Measurements from ENCODE around the gene BTBD19. TPM values are rescaled to one million over a fixed set of nuclear protein-coding genes. Genes with fewer than 3 reads are reported as not detected.

BTBD19 gene
- total RNA-seq, 2 experiments from 2014 or later = 0.44 to 2.0 TPM

DNA sequence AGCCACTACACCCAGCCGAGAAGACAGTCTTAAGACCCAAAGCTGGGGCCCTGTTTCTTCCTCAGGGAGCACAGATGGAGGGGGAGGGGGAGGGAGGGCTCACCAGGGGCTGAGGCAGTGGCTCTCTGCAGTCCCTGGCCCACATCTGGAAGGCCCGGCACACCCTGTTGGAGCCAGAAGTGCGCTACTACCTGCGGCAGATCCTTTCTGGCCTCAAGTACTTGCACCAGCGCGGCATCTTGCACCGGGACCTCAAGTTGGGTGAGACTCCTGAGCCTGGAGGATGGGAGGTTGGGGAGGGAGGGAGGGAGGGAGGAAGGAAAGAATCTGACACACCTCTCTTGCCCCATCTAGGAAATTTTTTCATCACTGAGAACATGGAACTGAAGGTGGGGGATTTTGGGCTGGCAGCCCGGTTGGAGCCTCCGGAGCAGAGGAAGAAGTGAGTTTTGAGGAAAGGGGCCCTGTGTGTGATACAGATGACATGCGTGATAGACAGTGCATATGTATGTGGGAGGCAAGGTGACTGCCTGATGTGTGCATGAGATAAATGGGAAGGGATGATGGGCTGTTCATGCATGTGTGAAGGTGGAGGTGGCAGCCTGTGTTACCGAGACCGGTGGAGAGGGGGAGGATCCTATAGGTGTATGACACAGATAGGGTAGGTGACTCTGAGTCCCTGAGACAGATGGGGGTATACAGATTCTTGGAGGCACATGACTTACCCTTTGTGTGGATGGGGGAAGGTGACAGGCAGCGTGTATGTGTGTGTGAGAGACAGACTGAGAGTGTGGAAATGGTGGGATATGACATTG lies 6.6 kb upstream of the BTBD19 start:
- Histone ChIP-seq H4K20me1 (ENCODE audit: insufficient read depth, low read length) (no peaks in the 10 kb centered on the region), H2AFZ (ENCODE audit: low read length) (no peak overlapping the region), H3K79me2 (ENCODE audit: insufficient read depth, low read depth, low read length) (no peaks in the 10 kb centered on the region), H3K4me2 (ENCODE audit: low read length) (peak overlapping the region; percentile 76), H3K27ac (ENCODE audit: low read depth, low read length, poor library complexity, severe bottlenecking) (no peak overlapping the region), H3K4me1 (ENCODE audit: insufficient read depth, low read length, poor library complexity, severe bottlenecking) (peaks cover 30% of the 10 kb centered on the region), H3K36me3 (ENCODE audit: insufficient read depth, low read length) (peaks cover 12% of the 10 kb centered on the region), H3K9me3 (ENCODE audit: low read length) (no peaks in the 10 kb centered on the region), H3K9me2 (ENCODE audit: insufficient read depth, low read length) (no peaks in the 10 kb centered on the region), H3K4me3 (ENCODE audit: low read depth, low read length, poor library complexity, severe bottlenecking) (peak overlapping the region; percentile 83)
- intact Hi-C loops (cut with micrococcal nuclease; ENCODE audit: unreplicated experiment) = no loop called here
- ChIA-PET POLR2A (interaction anchor here (0.9 to 2.9 kb wide), 5 partner anchors 8 to 80 kb away, joined by 3 to 30 read pairs (median 7); partner anchors contain the start of gene BTBD19), CTCF (ENCODE audit: unreplicated experiment) (interaction anchor here (0.6 kb wide), 1 partner anchor 80 kb away, joined by 3 read pairs; no protein-coding TSS in a partner anchor)
- DNase-seq (ENCODE audit: low spot score) = no peak
- no peak for TF ChIP-seq EZH2phosphoT487 (IDR thresholded peaks at IDR 0.05; ENCODE audit: borderline replicate concordance, low read depth, low read length)
- TF ChIP-seq, protein P1, sequence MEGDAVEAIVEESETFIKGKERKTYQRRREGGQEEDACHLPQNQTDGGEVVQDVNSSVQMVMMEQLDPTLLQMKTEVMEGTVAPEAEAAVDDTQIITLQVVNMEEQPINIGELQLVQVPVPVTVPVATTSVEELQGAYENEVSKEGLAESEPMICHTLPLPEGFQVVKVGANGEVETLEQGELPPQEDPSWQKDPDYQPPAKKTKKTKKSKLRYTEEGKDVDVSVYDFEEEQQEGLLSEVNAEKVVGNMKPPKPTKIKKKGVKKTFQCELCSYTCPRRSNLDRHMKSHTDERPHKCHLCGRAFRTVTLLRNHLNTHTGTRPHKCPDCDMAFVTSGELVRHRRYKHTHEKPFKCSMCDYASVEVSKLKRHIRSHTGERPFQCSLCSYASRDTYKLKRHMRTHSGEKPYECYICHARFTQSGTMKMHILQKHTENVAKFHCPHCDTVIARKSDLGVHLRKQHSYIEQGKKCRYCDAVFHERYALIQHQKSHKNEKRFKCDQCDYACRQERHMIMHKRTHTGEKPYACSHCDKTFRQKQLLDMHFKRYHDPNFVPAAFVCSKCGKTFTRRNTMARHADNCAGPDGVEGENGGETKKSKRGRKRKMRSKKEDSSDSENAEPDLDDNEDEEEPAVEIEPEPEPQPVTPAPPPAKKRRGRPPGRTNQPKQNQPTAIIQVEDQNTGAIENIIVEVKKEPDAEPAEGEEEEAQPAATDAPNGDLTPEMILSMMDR (conservative IDR thresholded peaks at IDR 0.05; ENCODE audit: low read length) = no peak
- no TSS peak for BruUV-seq (replicated peaks)

DNA sequence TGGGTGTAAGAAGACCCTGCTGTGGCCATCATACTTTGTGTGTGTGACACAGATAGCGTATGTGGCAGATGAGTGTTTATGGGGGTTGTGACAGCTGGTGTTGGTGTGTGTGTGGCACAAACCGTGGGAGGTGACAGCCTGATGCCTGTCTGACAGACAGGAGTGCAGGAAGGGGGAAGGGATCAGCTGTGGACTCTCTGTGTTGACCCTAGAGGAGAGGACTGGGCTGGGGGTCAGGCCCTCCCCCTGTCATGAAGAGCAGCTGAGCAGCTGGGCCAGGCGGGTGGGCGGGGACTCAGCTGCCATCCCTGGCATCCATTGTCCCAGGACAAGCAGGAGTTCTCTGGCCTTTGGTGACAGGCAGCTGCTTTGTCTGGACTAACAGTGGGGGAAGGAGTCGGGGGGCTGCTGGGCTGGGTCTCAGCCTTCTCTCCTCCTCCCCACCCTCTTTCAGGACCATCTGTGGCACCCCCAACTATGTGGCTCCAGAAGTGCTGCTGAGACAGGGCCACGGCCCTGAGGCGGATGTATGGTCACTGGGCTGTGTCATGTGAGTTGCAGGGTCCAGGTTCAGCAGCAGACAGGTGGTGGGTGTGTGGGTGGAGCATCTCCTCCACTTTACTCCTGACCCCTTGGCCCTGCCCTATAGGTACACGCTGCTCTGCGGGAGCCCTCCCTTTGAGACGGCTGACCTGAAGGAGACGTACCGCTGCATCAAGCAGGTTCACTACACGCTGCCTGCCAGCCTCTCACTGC lies 5.8 kb upstream of the BTBD19 start:
- CTCF ChIA-PET (ENCODE audit: unreplicated experiment) = interaction anchor here (0.6 kb wide), 1 partner anchor 80 kb away, joined by 3 read pairs; no protein-coding TSS in a partner anchor

More for the DNA sequence above, 5.8 kb upstream of the BTBD19 start:
- DNase-seq (ENCODE audit: low spot score) = no peak
- H3K9me2 ChIP-seq (ENCODE audit: insufficient read depth, low read length) = no peaks in the 10 kb centered on the region
- H3K4me1 ChIP-seq (ENCODE audit: insufficient read depth, low read length, poor library complexity, severe bottlenecking) = peaks cover 37% of the 10 kb centered on the region
- H3K4me2 ChIP-seq (ENCODE audit: low read length) = peak overlapping the region; percentile 76
- H4K20me1 ChIP-seq (ENCODE audit: insufficient read depth, low read length) = no peaks in the 10 kb centered on the region
- POLR2A ChIA-PET = interaction anchor here (0.9 kb wide), 1 partner anchor 10 kb away, joined by 3 read pairs; no protein-coding TSS in a partner anchor
- H2AFZ ChIP-seq (ENCODE audit: low read length) = no peak overlapping the region
- H3K79me2 ChIP-seq (ENCODE audit: insufficient read depth, low read depth, low read length) = no peaks in the 10 kb centered on the region
- H3K27ac ChIP-seq (ENCODE audit: low read depth, low read length, poor library complexity, severe bottlenecking) = no peak overlapping the region
- BruUV-seq (replicated peaks) = no TSS peak
- intact Hi-C loops (cut with micrococcal nuclease; ENCODE audit: unreplicated experiment) = no loop called here
- peaks cover 15% of the 10 kb centered on the region for H3K36me3 ChIP-seq (ENCODE audit: insufficient read depth, low read length)
- no peak for TF ChIP-seq EZH2phosphoT487 (IDR thresholded peaks at IDR 0.05; ENCODE audit: borderline replicate concordance, low read depth, low read length)
- TF ChIP-seq, protein P1 (conservative IDR thresholded peaks at IDR 0.05; ENCODE audit: low read length) = no peak
- no peaks in the 10 kb centered on the region for H3K9me3 ChIP-seq (ENCODE audit: low read length)
- H3K4me3 ChIP-seq (ENCODE audit: low read depth, low read length, poor library complexity, severe bottlenecking) = peak overlapping the region; percentile 83
